COR-L47 (cell line): ENCODE measurements around the gene TCF12.

Experiments used
- DNase-seq: peaks from one replicate; lab custom pipeline; 2025; lab: John Stamatoyannopoulos, UW

The TCF12 gene

DNA sequence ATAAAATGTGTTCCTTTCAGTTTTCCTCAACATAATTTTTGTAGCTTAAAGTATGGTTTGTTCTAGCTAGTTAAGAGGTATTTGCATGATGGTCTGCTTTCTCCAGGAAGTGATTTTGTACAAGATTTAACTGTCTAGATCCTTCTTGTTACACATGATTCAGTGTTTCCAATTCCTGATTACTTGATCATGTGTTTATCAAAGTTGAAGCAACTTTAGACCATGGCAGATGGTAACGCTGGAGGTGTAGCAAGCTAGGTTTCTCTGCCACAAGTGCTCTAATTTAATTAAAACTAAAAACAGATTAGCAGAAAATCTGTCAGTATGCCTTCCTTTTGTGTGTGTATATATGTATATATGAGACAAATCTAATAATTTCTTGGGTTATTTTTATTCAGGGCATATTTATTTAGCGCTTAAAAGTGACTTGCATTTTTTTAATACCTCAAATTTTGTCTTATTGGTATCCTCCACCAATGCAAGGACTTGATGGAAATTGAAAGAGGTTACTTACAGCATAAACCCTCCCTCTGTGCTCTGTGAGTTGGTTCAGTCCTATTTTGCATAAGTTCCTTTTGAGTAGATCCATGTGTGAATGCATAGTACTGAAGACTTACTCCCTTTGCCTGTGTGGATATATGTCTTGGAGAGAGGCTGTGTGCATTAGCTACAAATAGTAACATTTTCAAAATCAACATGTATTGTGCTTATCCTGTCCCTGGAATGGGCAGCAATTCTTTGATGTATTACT lies 300.6 kb downstream of the TCF12 start:
- peak; percentile 89 for DNase-seq

DNA sequence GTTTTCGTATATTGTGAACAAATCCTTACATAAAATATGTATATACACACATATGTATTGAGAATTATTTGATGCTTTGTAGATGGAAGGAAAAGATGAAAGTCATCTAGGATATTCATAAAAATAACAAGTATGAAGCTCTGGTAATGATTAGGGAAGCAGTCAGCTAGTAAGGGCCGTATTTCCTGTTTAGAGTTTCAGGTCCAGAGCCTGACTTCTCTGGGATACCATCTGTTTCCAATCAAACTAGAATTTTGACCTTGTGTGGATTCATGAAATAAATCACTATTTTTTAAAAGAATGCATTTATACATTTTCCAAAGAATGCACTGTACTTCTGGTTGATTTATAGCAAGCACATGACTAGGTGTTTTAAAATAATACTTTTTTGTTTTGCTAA lies 301.8 kb downstream of the TCF12 start:
- DNase-seq: no peak

DNA sequence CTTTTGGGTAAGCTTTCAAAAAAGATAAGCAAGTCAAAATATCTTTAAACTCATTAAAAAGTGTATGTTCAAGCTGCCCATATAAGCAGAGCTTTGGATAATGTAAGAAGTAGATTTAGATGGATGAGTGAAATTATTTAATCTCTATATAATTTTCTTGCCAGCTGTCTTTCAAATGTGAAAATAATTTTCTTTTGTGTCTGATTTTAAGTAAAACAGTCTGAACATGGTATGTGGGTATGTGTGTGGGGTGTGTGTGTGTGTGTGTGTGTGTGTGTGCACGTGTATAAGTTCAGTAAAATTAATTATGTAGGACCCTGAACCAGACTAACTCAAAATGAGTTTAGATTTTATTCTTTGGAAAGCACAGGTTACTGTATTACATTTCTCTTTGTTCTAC lies 302.7 kb downstream of the TCF12 start:
- no peak for DNase-seq

DNA sequence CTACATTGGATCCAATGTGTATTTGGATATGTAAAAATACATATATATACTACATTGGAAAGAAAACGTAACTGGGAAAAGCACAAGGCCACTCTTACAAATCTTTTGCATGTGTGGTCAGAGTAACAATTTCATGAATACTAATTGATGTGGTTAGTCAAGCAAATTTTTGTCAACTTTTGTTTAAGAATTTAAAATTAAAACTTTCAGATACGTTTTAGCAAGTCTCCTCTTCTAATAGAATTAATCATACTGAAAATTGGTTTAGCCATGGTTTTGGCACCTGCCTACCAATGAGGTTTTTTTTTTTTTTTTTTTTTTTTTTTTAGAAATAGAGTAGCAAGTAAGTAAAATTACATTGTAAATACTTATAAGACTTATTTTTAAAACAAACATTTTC lies 304.9 kb downstream of the TCF12 start:
- no peak for DNase-seq

DNA sequence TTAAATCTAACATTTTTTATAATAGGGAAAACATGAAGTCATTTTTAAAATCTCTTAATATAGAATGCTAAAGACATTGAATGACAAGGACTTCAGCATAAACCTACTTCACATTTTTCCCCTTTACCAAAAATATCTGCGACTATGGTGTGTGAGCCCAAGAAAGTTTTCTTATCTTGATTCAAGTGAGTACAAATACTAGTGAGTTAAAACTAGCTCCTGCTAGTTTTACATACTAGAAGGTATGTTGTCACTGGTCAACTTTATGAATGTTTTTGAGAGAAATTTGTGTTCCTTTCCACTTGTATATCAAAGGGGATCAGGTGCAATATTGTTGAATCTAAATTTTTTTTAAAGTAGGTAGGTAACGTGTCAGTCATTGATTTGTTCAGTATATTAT lies 305.4 kb downstream of the TCF12 start:
- no peak for DNase-seq

DNA sequence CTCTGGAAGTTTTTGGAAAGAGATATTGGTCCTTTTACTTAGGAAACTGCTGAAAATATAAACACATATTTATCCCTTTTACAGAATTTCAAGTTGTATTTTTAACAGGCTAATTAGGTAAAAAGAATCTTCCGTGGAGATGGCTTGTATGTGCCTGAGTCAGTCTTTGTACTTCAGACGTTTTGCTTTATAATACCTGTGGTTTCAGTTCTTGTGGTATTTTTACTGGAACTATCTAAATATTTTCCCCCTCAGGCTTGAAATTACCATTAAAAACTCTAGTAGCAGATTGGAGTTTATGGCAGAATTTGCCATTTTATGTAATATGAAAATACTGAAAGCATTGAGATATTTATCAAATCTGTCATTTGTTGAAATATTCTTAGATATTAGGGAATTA lies 306.2 kb downstream of the TCF12 start:
- DNase-seq: no peak

DNA sequence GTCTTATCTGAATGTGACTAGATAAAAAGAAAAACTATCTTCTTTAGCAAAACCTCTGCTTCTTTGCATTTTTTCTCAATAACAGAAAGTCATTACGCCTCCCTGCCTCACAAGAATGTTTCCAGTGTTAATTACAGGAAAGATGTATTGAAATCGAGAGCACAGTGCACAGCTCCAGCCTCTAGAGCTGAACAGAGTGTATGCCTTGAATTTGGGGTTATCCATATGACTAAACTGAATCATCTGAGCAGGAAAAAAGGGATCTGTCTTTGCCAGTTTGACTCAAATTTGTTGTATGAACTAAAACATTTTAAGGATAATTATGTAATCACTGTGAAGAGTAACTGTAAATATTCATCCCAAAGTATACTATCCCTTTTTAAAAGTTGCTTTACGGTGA lies 308.7 kb downstream of the TCF12 start:
- no peak for DNase-seq

DNA sequence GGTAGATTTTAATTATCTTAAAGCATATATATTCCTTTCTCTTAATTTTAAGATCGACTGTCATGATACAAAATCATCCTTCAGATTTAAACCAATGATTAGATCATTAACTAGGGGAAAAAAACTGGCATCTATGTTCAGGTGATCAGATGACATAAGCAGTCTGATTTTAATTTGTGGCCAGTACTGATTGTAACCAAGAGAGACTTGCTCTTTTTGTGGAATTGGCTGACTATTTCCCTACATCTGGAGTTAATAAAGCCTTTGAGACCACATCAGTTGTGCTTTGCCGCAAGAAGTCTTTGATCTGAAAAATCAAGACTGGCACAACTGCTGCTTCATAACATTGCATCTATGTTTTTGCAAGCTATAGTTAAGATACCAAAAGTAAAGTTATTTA lies 309.5 kb downstream of the TCF12 start:
- DNase-seq: no peak

DNA sequence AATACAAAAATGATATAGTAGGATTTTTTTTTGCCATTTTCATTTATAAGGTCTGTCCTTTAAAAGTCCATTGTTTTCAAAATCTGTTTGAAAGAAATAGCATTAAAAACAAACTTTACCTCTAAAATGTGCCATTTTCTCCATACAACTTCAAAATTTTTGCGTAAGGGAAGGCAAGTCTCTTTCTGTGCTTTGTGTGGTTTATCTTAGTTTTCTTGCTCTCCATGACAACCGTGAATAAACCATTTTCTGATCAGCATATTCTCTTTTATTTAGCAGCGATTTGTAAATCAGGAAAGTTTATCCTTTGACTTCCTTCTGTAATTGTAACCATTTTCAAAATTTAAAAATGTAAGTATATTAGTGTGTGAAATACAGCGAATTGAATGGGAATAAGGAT lies 310.0 kb downstream of the TCF12 start:
- no peak for DNase-seq

DNA sequence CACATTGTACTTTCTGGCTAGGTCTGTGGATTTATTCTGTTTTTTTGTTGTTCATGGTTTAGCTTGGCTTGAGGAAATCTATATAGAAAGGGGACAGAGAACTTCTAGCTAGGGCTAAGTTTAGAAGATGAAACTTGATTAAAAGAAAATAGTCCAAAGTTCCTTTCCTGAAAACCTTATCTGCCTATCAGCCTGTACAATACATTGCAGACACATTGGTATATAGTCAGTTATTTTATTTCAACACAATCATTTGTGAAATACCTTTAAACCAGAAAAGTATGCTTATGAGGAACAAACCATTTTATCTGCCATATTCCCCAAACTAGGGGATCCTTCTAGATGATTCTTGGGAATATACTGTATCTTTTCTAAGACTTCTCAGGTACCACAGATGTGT lies 310.6 kb downstream of the TCF12 start:
- DNase-seq: no peak

DNA sequence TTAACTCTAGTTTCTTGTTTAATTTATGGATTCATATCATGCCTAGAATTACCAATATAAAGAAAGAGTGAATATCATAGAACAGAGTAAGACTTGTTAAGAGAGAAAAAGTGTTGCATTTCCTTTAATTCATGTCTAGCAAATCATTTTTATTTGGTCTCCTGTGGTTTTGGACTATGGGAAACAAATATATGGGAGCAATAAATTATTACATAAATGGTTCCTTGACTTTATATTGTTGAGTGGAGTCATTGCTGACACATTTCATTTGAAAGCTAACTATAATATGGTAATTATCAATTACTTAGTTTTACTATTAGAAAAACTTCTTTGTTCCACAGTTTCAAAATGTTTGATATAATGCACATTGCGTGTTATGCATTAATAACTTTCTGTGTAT lies 313.1 kb downstream of the TCF12 start:
- no peak for DNase-seq

DNA sequence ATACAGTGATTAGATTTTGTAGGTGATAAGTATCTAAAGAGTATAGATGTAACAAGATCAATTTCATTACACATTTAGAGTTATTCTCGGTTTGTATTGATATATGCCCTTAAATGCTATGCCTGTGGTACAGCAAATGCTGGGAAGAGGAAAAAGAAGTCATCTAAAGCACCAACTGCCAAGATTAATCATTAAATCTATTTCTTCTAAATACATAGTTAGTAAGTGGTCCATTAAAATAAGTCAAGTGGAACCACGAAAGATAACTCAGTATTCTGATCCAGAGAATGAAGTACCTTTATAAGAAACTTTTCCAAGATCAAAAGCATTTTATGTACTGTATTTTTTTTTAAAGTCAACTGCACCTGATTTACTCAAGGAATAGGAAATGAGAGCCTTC lies 315.7 kb downstream of the TCF12 start:
- no peak for DNase-seq

DNA sequence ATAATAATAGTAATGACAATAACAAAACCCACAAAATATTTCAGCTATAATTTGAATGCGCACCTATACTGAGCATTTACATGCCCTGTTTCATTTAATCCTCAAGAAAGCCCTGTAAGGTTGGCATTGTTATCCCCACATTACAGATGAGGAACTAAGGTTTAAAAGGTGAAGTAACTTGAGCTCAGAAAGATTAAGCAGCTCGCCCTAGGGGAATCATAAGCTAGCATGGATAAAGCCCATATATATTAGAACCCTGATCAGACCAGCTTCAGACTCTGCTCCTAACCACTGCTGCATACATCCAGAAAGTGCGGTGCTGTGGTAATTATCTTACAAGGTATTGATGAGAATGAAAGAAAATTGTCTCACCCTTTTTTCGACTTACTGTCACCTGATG lies 316.7 kb downstream of the TCF12 start:
- no peak for DNase-seq

DNA sequence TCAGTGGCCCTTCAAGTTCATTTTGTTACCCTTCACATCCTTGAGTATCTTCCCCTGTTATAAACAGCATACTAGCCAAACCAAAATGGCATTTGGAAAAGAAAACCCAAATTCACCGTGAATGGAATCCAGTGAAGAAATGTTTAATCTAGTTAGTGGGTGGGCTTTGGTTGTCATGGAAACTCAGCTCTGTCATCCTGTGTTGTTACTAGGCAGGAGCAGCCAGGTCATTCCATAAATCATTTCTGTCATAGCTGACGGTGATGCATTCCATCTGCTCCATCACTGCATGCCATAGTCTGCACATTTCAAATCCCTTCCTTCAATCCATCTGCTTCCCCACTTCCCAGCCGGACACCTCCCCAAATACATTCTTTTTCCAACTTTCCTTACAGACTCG lies 317.4 kb downstream of the TCF12 start:
- DNase-seq: peak; percentile 45

DNA sequence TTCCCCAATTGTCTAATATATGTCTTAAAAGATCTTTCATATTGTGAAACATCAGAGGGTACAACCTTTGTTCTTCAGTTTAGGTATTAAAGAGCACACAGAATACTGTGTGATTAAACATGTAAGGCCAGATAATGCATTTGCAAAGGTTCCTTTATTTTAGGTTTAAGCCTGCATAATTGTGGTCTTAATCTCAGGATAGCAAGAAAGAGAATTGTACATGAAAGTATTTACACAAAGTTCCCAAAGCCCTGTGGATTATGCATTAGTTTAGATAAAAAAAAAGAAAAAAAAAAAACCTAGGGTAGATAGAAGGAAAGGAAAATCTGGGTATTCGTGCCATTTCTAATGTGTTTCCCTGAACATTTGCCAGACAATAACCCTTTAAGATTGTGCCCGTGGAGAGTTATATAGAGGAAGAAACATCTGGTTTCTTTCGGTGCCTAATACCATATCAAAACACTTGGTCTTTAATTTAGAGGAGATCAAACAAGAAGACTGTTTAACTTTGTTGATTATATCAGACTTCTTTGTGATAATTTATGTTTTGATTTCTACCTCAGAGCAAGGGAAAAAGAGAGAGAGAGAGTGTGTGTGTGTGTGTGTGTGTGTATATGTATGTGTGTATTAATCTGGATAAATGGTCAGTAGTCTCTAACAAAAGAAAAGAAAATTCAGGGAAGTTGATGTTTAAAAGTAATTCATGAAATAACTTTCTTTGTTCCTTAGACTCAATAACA lies 318.3 kb downstream of the TCF12 start:
- DNase-seq: no peak

DNA sequence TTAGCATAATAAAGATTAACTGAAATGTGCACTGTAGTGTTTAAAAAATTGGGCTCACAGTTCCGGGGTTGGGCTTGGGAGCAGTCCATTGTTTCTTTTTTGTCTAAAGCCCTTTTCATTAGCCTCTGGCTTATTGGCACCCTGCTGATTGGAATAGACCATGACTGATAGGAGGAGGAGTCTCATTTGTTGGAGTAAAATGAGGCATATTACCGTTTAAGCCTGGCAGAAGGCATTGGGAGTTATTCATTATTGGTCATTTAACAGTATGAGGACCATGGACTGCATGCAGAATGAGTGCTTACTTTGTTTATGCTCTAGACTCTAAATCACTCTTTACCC lies 318.8 kb downstream of the TCF12 start:
- peak; percentile 79 for DNase-seq

DNA sequence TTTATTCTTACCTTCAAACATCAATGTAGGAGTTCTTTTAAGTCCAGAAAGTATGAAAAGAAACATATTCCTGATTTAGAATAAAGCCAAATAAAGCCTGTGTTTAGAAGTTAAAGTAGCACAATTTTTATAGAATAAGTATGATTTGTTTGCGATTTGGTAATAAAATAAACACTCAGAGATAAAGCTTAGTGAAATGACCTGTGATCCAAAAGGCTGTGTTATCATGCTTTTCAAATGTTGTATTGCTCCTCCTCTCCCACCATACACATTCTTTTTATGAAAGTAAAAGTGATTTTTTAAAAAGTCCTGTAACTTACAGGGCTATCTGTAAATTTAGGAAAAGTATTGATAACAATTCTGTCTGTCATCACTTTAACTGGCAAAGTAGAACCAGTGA lies 319.2 kb downstream of the TCF12 start:
- no peak for DNase-seq

DNA sequence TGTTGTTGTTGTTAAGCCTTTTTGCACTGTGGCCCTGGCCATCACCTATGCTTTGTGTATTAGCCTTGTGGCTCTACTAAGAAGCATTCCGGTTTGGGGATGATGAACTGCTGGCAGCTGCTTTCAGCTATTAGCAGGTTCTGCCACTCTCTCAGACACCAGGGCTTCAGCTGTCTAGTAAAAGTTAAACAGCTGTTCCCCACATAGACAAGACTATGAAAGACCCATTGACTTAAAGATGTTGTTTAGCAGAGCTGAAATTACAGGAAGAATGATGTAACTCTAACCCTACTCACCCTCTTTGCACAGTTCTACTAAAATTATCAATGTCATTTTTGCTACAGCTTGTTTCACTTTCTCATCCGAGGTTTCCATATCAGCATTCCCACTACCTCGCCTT lies 326.7 kb downstream of the TCF12 start:
- DNase-seq: no peak

DNA sequence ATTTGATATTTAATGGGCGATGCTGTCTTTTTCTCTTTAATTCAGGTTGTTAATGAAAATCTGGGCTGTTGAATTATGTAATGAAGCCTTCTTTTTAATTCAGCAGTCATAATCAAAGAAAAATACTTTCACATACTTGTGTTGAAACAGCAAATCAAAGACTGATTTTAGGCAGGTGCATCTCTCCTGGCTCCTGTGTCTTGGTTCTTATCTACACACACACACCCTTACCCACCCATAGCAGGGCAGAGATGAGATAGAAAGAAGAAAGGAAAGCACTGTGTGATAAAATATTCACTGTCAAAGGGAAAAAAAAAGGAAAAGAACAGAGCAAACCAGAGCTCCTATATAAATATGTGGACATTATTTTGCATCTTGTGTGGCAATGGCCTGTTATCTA lies 327.3 kb downstream of the TCF12 start:
- DNase-seq: no peak

DNA sequence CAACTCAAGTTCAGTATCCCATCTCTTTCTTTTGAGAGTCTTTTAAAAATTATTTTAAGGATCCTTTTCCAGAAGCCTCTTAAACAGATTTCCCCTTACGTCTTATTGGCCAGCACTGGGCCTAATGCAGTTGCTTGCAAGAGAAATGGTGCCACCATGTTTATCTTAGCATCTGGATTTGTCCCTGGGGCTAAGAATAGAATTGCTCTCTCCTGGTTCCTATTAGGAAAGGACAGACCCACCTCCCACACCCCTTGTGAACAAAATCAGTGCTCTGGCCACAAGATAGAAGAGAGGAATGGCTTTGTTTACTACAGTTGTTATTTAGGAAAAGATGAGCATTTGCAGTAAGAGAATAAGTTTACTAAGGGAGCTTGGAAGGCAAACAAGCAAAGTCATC lies 329.6 kb downstream of the TCF12 start:
- no peak for DNase-seq

DNA sequence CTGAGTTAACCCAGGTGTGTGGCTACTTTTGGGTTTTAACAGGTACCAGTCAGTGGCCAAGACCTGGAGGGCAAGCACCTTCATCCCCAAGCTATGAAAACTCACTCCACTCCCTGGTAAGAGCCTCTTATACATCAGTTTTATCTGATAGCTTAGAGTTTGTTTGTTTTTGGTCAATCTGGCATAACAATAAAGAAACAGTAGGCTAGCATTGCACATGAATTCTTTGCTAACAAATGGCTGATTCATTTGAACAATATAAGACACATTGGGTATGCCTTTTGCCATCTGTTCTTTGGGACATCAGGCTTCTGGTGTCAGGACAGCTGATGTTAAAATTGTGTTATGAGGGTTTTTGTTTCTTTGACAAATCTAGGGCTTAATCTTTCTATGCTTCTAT lies 332.9 kb downstream of the TCF12 start:
- no peak for DNase-seq

DNA sequence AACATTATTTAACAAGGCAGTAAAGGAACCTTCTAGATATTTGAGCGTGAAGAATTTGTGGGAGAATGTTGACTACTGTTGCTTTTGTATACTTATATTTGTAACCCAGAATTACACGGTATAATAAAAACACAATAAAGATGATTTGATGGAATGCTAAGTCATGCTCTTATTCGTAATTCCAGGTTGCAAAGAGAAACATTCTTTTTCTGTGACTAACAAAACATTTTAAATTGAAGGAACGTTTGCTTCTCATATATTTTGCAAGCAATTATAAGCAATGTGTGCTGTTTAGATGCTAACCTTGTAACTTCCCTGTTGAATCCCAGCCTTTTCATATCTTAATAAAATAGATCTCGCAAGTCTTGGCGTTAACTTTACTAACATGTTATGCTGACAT lies 333.5 kb downstream of the TCF12 start:
- no peak for DNase-seq

DNA sequence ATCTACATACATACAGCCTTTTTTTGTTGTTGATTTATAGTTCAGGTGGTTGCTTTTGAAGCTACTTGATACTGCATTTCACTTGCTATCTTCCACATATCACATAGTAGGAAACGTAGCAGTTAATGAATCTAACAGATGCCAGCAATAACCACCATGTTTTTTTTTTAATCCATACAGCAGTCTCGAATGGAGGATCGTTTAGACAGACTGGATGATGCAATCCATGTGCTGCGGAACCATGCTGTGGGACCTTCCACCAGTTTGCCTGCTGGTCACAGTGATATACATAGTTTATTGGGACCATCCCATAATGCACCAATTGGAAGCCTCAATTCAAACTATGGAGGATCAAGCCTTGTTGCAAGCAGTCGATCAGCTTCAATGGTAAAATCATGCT lies 334.6 kb downstream of the TCF12 start:
- DNase-seq: no peak

DNA sequence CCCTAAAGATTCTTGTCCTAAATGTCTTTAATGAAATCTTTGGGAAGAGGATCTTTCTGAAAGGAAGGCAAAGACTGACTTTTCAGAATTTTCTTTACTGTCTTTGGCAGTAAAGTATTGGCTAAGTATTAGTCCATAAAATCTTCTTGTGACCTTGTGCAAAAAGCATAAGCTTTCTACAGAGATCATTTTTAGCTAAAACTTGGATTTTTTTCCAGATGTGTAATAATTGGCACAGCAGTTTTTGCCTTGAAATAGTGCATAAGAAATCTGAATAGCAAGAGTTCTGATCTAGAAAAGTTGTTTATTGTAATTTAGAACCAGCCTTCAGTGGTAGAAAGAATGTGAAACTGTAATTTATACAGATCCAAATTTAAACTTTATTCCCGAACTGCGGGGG lies 335.1 kb downstream of the TCF12 start:
- no peak for DNase-seq
